Kidney epithelial cell (primary cell): ENCODE data around the gene ZNF784. TPM values are rescaled to one million over a fixed set of nuclear protein-coding genes. Genes with fewer than 3 reads are reported as not detected.

Experiments used
- DNase-seq: peaks from one replicate; pipeline ENCODE4 v3.0.0-alpha.2; 2010; ENCODE audit warnings: low read depth
- H3K27me3 ChIP-seq: 2 replicates; pipeline ENCODE4 v1.6.0; 2011; ENCODE audit warnings: low read length; ENCODE audit not compliant: control insufficient read depth, insufficient read depth
- H3K36me3 ChIP-seq: 2 replicates; pipeline ENCODE4 v1.5.1; 2011; ENCODE audit warnings: low read length; ENCODE audit not compliant: control insufficient read depth, insufficient read depth
- H3K4me3 ChIP-seq: 2 replicates; pipeline ENCODE4 v1.5.1; 2011; ENCODE audit warnings: low read depth, mild to moderate bottlenecking, control low read depth, low read length
- total RNA-seq: library from RNA; depleted of rRNA; stranded (reverse); fragments of >200 nt; gene quantifications from 2 replicates; pipeline ENCODE4 v1.2.3, GENCODE V29; 2015
- TF ChIP-seq, protein P1 (sequence below): IDR thresholded peaks from 2 replicates; pipeline ENCODE4 v1.5.1; 2011; ENCODE audit warnings: mild to moderate bottlenecking, moderate library complexity, low read length, control low read depth, inconsistent platforms; ENCODE audit not compliant: insufficient read depth, poor library complexity, severe bottlenecking

The ZNF784 gene
- total RNA-seq, 1 donor from 2014 or later: 3.6 TPM

DNA sequence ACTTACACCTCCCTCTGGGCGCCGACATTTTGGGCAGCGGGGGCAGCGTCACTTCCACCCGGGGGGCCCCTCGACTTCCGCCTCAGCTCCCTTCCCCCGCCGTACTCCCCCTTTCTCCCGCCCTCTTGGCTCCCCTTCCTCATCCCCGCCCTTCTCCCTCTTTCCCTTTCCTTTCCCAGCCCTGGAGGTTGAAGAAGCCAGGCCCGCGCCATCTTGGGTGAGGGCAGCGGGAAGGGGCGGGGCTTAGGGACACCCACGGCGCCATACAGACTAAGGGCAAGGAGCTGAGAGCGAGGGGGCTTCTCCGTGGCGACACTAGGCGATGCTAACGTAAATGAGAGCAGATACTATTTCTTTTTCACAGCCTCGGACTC is 24.9 kb downstream of the ZNF784 start, which contains the start of gene FIZ1:
FIZ1 (minus strand) TSS at position 50 of the 374 bp plus-strand sequence. CDS start 1,652 bp downstream, outside the sequence.
- no peaks in the 10 kb centered on the region for H3K36me3 ChIP-seq

DNA sequence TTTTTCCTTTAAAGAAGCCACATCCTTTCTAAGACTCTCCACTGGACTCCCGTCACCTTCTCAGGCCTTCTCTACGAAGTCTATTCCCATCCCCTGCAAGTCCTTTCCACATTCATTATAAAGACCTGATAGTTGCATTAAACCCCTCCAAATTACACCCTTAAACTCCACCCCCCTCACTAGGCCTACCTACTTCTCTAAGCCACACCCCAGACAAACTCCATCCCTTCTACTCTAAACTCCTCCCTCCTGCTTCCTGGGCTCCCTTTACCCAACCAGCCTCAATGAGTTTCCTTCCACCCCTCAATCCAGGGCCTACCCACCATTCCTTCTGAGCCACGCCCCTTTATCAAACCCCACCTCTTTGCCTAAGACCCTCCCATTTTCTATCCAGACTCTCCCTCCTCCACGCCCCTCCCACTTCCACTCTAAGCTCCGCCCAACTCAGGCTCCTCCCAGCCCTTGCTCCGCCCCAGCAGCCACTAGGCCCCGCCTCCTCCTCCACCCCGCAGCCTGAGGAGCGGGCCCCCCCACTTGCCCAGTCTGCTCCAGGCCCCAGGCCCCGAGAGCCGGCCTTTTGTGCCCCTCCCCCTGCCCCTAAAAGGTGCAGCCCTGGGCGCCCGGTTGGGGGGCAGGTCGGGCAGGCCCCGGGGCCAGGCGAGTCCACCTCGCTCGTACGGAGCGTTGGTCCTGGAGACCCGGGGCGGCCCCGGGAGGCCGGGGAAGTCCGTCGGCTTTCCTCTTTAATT is 25.5 kb downstream of the ZNF784 start:
- no peaks in the 10 kb centered on the region for H3K27me3 ChIP-seq

More for the DNA sequence above, 24.9 kb downstream of the ZNF784 start, which contains the start of gene FIZ1:
- H3K27me3 ChIP-seq: no peaks in the 10 kb centered on the region
- H3K4me3 ChIP-seq: peak within 1 kb of the TSS; percentile 91
- DNase-seq: peak; percentile 82
- TF ChIP-seq, protein P1, sequence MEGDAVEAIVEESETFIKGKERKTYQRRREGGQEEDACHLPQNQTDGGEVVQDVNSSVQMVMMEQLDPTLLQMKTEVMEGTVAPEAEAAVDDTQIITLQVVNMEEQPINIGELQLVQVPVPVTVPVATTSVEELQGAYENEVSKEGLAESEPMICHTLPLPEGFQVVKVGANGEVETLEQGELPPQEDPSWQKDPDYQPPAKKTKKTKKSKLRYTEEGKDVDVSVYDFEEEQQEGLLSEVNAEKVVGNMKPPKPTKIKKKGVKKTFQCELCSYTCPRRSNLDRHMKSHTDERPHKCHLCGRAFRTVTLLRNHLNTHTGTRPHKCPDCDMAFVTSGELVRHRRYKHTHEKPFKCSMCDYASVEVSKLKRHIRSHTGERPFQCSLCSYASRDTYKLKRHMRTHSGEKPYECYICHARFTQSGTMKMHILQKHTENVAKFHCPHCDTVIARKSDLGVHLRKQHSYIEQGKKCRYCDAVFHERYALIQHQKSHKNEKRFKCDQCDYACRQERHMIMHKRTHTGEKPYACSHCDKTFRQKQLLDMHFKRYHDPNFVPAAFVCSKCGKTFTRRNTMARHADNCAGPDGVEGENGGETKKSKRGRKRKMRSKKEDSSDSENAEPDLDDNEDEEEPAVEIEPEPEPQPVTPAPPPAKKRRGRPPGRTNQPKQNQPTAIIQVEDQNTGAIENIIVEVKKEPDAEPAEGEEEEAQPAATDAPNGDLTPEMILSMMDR: no peak

DNA sequence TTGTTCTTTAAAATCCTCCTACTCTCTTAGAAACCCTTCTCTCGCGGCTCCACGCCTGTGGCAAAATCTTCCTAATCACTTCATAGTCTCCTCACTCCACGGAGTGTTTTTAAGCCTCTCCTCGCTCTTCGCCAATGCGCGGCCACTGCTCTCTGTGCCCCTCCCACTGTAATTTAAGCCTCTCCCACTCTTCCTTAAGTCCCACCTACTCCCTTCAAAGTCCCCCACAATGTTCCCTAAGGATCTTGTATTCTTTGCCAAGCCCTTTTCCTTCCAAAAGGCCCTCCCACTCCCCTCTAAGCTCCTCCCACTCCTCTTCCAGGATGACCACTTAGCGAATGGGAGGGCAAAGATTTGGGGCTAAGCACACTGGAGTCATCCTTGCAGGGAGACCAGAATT is 26.3 kb downstream of the ZNF784 start:
- H3K4me3 ChIP-seq: no peak overlapping the region
- H3K36me3 ChIP-seq: no peaks in the 10 kb centered on the region
- TF ChIP-seq, protein P1: no peak
- DNase-seq: no peak
- H3K27me3 ChIP-seq: no peaks in the 10 kb centered on the region

More for the DNA sequence above, 25.5 kb downstream of the ZNF784 start:
- peak; percentile 73 for DNase-seq
- H3K36me3 ChIP-seq: no peaks in the 10 kb centered on the region
- TF ChIP-seq, protein P1: no peak
- H3K4me3 ChIP-seq: peak overlapping the region; percentile 91

DNA sequence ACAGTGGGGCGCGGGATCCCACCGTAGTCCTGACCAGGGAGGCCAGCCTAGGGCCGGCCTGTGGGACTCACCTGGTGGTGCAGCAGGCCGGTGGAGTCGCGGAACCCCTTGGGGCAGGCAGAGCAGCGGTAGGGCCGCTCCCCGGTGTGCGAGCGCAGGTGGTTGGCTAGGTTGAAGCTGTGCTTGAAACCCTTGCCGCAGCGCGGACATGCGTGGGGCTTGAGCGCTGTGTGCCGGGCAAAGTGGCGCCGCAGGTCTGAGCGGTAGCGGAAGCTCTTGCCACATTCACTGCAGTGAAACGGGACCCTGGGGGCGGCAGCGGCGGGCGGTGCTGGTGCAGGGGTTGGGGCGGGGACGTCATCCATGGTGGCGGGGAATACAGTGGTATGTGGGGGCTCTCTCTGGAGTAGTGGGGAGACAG is 26.9 kb downstream of the ZNF784 start:
- no peak overlapping the region for H3K4me3 ChIP-seq
- TF ChIP-seq, protein P1: no peak
- DNase-seq: no peak
- no peaks in the 10 kb centered on the region for H3K36me3 ChIP-seq
- H3K27me3 ChIP-seq: no peaks in the 10 kb centered on the region

DNA sequence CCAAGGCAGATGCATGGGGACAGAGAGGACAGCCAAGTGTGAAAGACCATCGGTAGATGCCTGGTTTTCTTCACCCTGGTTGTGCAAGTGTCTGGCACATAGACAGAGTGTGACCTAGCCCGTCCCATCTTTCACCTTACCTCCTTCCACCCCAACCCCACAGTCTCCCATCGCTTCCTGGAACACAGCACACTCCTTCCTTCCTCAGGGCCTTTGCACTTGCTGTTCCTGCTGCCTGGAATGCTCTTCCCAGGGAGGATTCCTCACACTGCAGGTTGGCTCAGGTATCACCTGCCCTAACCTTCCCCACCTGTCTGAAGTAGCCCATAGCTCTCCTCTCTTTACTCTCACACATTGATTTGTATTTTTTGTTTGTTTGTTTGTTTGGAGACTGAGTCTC is 28.1 kb downstream of the ZNF784 start:
- TF ChIP-seq, protein P1: no peak
- H3K36me3 ChIP-seq: no peaks in the 10 kb centered on the region
- no peak overlapping the region for H3K4me3 ChIP-seq
- no peak for DNase-seq
- H3K27me3 ChIP-seq: no peaks in the 10 kb centered on the region

DNA sequence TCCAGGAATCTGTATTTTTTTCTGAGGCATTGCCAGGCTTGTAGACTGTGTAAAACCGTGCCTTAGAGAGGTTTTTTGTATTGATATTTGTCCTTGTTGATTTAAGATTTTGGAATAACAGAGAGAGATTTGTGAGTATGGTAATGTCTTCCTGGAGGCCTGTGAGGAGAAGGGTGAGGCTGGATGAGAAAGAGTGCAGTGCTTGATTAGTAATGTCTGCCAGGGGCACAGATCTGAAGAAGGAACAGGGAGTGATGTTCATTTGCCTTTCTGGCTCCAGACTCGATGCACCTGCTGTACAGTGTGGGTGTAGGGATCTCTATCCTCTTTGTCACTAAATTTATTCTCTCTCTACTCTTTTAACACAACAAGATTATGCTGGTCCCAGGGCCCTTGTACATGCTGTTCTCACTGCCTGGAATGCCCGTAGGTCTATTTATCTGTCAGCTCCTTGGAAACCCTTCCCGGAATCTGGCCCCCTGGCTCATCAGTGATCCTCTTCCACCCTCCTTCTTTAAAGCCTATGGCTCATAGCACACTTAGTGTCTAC is 29.3 kb downstream of the ZNF784 start:
- H3K27me3 ChIP-seq: no peaks in the 10 kb centered on the region
- no peaks in the 10 kb centered on the region for H3K36me3 ChIP-seq
- no peak overlapping the region for H3K4me3 ChIP-seq
- TF ChIP-seq, protein P1: no peak
- no peak for DNase-seq
